DMS79 (cell line): ENCODE results near the gene TNFSF9.
"Not testable (repeated sequence)": the region's sequence is repeated elsewhere in the genome, so short reads cannot be mapped to it uniquely, and the experiment has no call there.

Experiments
- DNase-seq: peaks from one replicate; lab custom pipeline; 2025; lab: John Stamatoyannopoulos, UW

TNFSF9 gene

GRCh38 chr19:6508028-6508771 lies 22.6 kb upstream of the TNFSF9 start:
- not testable (repeated sequence) for DNase-seq

GRCh38 chr19:6509118-6509971 lies 21.5 kb upstream of the TNFSF9 start:
- no peak for DNase-seq

DNA sequence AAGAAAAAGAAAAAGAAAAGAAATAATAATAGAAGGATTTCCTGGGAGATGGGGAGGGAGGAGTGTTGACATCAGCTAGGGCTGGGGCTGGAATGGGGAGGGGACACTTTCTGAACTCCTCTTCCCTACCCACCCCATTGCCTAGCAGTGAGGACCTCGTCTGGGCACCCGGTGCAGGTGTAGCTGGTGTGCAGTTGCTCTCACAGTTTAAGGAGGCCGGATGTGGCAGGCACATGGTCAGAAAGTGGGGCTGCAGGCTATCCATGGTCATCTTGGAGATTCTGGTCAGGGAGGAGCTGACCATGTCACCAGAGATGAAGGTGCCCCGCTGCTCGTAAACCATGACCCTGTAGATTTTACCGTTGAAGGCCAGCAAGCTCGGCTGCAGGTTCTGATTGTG lies 20.2 kb upstream of the TNFSF9 start:
- DNase-seq = no peak

GRCh38 chr19:6514089-6514488 lies 16.7 kb upstream of the TNFSF9 start:
- no peak for DNase-seq

DNA sequence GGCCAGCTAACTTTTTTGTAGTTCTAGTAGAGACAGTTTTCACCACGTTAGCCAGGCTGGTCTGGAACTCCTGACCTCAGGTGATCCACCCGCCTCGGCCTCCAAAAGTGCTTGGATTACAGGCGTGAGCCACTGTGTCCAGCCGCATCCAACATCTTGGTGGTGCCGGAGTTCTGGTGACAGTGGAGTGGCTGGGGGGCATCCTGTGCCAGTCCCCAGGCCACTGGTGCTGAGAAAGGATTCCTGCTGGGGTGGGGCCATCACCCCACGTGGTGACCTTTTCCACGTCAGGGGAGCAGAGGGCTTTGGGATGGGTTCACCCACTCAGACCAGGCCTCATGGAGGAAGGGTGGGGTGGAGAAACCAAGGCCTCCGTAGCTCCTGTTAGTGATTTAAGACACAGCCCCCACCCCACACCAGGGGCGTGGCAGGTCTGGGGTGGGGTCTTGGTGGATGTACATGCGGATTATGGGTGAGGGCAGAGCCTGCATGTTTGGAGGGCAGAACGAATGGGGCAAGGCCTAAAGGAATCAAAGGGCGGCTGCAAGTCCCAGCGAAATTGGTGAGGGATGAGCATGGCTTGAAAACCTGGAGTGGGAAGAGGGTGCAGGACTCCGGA lies 15.8 kb upstream of the TNFSF9 start:
- DNase-seq = no peak

DNA sequence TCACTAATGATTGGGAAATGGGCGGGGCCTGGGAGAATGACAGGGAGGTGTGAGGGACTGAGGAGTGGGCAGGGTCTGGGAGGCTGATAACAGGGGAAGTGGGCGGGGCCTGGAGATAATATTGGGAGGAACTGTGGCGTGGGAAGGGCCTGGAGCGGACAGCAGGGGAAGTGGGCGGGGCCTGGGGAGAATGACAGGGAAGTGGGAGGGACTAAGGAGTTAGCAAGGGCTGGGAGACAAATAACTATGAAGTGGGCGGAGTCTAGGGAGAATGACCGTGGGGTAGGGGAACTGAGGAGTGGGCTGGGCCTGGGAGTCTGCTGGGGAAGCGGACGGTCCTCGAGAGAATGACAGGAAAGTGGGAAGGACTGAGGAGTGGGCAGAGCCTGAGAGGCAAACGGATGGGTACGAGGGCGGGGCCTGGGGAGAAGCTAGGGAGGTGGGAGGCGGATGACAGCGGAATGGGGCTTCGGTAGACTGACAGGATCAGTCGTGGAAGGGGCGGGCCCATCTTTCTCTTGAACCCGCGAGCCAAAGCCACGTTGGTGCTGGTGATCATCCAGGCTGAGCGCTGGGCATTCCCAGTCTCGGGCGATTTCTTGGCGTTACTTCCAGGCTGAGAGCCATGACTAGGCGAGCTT lies 14.7 kb upstream of the TNFSF9 start:
- peak; percentile 27 for DNase-seq

- peak; percentile 64 for DNase-seq
These were observed 14.1 kb upstream of the TNFSF9 start for GRCh38 chr19:6516659-6517291.

DNA sequence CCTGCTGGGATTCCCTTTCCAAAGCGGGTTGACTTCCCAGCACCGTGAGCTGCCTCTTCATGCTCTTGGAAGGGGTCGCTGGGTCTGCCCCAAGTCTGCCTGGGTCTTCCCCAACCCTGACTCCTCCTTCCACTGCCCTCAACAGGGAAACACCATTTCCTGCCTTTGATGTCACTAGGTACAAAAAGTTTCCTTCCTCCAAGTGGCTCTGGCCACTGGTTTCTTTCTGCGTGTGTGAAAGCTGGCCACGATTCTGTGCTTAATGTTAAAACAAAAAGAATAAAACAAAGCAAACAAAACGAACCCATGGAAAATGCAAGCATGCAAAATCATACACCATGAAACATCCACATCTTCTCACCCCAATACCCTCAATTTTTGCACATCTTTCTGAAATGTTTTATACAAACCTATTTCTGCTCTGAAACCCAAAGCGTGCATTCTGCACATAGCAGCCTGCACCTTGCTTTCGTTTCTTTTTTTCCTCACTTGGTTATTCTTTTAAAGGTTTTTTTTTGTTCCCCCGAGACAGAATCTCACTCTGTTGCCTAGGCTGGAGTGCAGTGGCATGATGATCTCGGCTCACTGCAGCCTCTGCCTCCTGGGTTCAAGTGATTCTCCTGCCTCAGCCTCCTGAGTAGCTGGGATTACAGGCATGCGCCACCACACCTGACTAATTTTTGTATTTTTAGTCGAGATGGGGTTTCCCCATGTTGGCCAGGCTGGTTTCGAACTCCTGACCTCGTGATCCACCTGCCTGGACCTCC lies 12.5 kb upstream of the TNFSF9 start:
- no peak for DNase-seq

DNA sequence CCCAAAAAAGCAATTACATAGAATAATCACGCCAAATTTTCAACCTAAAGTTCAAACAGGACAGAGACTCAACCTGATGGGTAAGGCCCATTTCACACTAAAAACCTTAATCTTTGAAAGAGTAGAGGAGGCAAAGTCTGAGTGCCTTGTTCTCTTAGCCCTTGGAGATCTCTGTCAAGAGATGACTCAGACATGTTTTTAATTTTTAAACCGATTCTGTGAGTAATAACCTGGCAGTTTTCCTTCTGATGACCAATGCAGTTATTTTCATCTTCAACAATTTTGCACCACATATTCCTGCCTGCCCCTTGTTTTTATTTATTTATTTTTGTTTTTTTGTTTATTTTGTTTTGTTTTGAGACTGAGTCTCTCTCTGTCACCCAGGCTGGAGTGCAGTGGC lies 11.5 kb upstream of the TNFSF9 start:
- no peak for DNase-seq

GRCh38 chr19:6521718-6522646 lies 8.8 kb upstream of the TNFSF9 start:
- DNase-seq = no peak

DNA sequence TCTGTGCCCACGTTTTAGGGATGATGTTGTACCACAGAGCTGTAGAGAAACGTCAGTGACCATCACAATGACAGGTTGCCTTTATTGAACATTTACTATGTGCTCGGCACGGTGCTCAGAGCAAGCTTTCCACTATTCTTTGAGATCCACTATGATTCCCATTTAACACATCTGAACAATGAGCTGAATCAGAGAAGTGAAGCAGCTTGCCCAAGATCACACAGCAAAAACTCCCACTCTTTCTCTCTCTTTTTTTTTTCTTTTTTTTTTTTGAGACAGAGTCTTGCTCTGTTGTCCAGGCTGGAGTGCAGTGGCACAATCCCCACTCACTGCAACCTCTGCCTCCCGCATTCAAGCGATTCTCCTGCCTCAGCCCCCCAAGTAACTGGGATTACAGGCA lies 8.1 kb upstream of the TNFSF9 start:
- DNase-seq = no peak

- peak; percentile 0 for DNase-seq
These were observed 6.5 kb upstream of the TNFSF9 start for GRCh38 chr19:6524311-6524710.

DNA sequence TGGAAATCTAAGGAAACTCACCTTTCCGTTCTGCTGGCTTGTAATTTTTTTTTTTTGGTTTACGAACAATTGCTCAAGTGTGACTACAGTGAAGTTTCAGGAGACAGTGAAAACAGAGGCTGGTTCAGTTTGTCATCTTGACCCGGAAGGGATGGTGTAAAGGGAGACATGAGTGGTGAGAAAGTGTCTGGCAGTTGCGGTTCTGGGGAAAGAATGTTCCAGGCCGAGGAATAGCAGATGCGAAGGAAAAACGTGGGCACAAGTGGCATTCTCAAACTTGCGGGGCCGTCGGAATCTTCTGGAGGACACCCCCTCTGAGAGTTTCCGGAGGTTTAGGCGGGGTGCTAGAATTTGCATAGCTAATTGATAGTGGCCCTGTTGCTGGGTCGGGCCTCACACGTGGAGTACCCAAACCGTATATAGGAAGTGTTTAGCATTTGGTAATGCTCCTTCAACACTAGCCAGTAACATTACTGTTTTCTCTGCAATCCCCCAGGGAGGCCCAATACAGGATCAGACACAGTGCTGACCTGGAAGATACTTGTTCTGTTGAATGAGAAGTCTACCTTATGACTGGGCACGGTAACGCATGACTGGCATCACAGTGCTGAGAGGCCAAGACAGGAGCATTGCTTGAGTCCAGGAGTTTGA lies 2.8 kb upstream of the TNFSF9 start:
- DNase-seq = no peak

DNA sequence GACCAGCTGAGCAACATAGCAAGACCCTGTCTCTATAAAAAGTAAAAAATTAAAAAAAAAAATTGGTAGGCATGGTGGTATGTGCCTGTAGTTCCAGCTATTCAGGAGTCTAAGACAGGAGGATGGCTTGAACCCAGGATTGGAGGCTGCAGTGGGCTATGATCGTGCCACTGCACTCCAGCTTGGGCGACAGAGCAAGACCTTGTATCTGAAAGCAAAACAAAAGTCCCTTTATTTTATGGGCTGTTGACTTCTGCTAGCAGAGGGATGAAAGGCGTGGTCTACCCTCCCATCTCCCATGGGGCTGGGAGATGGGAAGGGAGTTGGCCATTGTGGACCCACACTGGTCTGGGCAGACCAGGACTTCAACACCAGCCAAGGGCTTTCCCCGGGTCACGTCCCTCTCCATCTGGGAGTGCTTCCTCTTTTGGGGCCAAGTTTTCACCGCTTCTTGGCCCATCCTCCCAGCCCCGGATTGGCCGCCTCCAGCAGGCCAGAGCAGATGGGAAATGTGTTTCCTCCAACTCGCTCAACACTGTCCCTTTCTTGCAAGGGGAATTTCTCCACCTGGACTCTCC lies 2.2 kb upstream of the TNFSF9 start:
- no peak for DNase-seq

GRCh38 chr19:6529351-6529750 lies 1.5 kb upstream of the TNFSF9 start:
- no peak for DNase-seq

DNA sequence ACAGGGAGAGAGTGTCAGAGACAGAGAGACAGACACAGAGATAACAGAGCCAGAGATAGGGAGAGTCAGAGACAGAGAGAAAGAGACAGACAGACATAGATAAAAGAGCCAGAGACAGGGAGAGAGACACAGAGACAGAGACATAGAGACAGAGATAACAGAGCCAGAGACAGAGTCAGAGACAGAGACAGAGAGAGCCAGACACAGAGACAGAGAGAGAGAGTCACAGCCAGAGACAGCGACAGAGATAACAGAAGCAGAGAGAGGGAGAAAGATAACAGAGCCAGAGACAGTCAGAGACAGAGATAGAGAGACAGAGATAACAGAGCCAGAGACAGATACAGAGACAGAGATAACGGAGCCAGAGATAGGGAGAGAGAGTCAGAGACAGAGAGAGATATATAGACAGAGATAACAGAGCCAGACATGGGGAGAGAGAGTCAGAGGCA lies 865 bp upstream of the TNFSF9 start:
- no peak for DNase-seq

DNA sequence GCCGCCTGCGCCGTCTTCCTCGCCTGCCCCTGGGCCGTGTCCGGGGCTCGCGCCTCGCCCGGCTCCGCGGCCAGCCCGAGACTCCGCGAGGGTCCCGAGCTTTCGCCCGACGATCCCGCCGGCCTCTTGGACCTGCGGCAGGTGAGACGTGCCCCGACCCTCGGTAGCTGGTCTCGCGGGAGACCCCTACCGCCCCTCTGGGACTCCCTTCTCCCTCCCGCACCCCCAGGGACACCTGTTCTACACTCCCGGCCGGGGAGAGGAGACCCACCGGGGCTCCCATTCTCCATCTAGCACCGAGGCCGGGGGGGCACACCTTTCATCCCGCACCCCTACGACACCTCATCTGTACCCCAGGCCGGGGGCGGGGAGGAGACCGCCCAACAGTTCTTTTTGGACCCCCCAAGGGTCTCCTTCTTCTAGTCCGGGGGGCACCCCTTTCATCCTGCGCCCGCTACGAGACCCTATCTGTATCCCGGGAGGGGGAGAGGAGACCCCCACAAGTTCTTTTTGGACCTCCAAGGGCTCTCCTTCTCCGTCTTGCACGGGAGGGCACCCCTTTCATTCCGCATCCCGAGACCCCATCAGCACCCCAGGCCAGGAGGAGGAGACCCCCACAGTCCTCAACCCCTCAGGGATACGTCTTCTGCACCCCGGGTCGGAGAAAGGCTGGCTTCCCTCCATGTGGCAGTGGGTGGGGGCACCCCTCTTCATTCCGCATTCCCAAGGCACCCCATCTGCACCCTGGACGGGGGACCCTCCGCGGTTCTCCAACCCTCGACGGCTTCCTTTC lies 533 bp downstream of the TNFSF9 start:
- DNase-seq = no peak

DNA sequence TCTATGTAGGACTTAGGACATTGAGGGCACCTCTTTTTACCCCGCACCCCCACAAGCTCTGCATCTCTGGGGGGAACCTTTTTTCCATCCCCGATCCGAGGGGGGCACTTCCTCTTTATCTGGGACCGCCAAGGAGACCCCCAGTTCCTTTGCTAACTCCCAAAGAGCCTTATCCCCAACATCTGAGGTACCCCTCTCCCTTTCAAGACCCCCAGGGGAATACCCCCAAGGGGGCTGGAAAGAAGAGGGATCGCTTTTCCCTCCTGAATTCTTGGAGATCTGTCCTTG lies 1.1 kb downstream of the TNFSF9 start:
- no peak for DNase-seq
